Naive thymus-derived CD4-positive, alpha-beta T cell (primary cell): ENCODE measurements around the gene PRR15L. TPM values are rescaled to one million over a fixed set of nuclear protein-coding genes. Genes with fewer than 3 reads are reported as not detected.
A peak's percentile ranks its signal among the peaks of the same experiment; 100 is the strongest.

Experiments
- ATAC-seq: fragments of 150-1000 bp; cut with Tn5 transposase; 2 replicates; pipeline ENCODE4 v1.10.0; 2021; ENCODE audit warnings: mild to moderate bottlenecking, moderate library complexity
- CTCF ChIA-PET: fragments of 350-600 bp; sonication (Branson Sonifier 250); formaldehyde crosslinking; loops from one replicate; lab custom pipeline; 2021; ENCODE audit warnings: antibody characterized with exemption; lab: Charles Lee
- POLR2A ChIA-PET: fragments of 350-600 bp; sonication (Branson Sonifier 250); formaldehyde crosslinking; loops from one replicate; lab custom pipeline; 2021; ENCODE audit warnings: antibody characterized with exemption, inconsistent platforms; lab: Charles Lee
- DNase-seq, 9 donors: peaks; one replicate each; pipeline versions ENCODE4 v3.0.0 to v3.0.0-alpha.2; 2020 to 2022; ENCODE audit warnings: mixed read lengths in 1 of 9
- H3K27ac ChIP-seq: one replicate; pipeline ENCODE4 v1.7.0; 2013; ENCODE audit warnings: mild to moderate bottlenecking, low read depth, low read length, moderate library complexity
- H3K27me3 ChIP-seq, 2 donors: one replicate each; pipeline ENCODE4 v1.7.0; 2013; ENCODE audit warnings: low read length in 2 of 2, mild to moderate bottlenecking in 2 of 2, moderate library complexity in 2 of 2; ENCODE audit not compliant: control insufficient read depth in 2 of 2, insufficient read depth in 2 of 2
- H3K36me3 ChIP-seq, 3 experiments: 1 replicate in 2 of 3; 2 replicates in 1 of 3; pipeline ENCODE4 v1.7.0; 2013; ENCODE audit warnings: low read length in 3 of 3, mild to moderate bottlenecking in 3 of 3, moderate library complexity in 1 of 3; ENCODE audit not compliant: insufficient read depth in 3 of 3, control insufficient read depth in 2 of 3
- H3K4me1 ChIP-seq, 2 donors: one replicate each; pipeline ENCODE4 v1.7.0; 2013; ENCODE audit warnings: low read length in 2 of 2, mild to moderate bottlenecking in 2 of 2, moderate library complexity in 1 of 2; ENCODE audit not compliant: control insufficient read depth in 2 of 2, insufficient read depth in 2 of 2
- H3K4me3 ChIP-seq: 2 replicates; pipeline ENCODE4 v1.7.0; 2013; ENCODE audit warnings: mild to moderate bottlenecking, low read length
- H3K9me3 ChIP-seq, 3 experiments: 1 replicate in 2 of 3; 2 replicates in 1 of 3; pipeline ENCODE4 v1.7.0; 2013; ENCODE audit warnings: low read length in 3 of 3; ENCODE audit not compliant: control insufficient read depth in 2 of 3
- H3K27ac Mint-ChIP-seq, 9 donors: one replicate each; pipeline ENCODE4 v1.8.0; 2020 to 2022; ENCODE audit warnings: mixed read lengths in 9 of 9, mild to moderate bottlenecking in 8 of 9, moderate library complexity in 5 of 9, inconsistent platforms in 2 of 9
- H3K27me3 Mint-ChIP-seq, 5 donors: one replicate each; pipeline ENCODE4 v1.8.0; 2021 to 2022; ENCODE audit warnings: mixed read lengths in 5 of 5, mild to moderate bottlenecking in 1 of 5
- H3K36me3 Mint-ChIP-seq, 5 donors: one replicate each; pipeline ENCODE4 v1.8.0; 2020 to 2022; ENCODE audit warnings: mixed read lengths in 5 of 5, mild to moderate bottlenecking in 3 of 5, inconsistent platforms in 1 of 5
- H3K4me1 Mint-ChIP-seq, 7 donors: one replicate each; pipeline ENCODE4 v1.8.0; 2020 to 2022; ENCODE audit warnings: mixed read lengths in 7 of 7, mild to moderate bottlenecking in 3 of 7, inconsistent platforms in 1 of 7
- H3K4me3 Mint-ChIP-seq, 10 donors: one replicate each; pipeline ENCODE4 v1.8.0; 2020 to 2022; ENCODE audit warnings: mild to moderate bottlenecking in 10 of 10, mixed read lengths in 10 of 10, moderate library complexity in 6 of 10, inconsistent platforms in 2 of 10
- H3K9me3 Mint-ChIP-seq, 11 donors: one replicate each; pipeline ENCODE4 v1.8.0; 2020 to 2022; ENCODE audit warnings: mixed read lengths in 11 of 11, mild to moderate bottlenecking in 4 of 11, inconsistent platforms in 1 of 11, moderate library complexity in 1 of 11
- intact Hi-C, 2 donors: fragments of 100-400 bp; cut with micrococcal nuclease; formaldehyde crosslinking; loops; one replicate each; pipeline ENCODE4 v1.15.1; 2023
- polyA plus RNA-seq, 2 donors: library from polyadenylated mRNA; unstranded; fragments of 300-500 nt; fragmentation: Illumina TruSeq; gene quantifications; one replicate each; pipeline ENCODE4 v1.2.3, GENCODE V29; 2021
- total RNA-seq, 6 experiments: library from RNA in 5 of 6; stranded (reverse) in 5 of 6; gene quantifications; 1 replicate in 5 of 6; 2 replicates in 1 of 6; pipeline ENCODE4 v1.2.3 and lab custom pipeline; 2021 to 2026

PRR15L gene
- total and polyA plus RNA-seq, 7 experiments from 2014 or later, result 0.32 TPM; not detected in 6

GRCh38 chr17:47950448-47950847 is 7.2 kb downstream of the PRR15L start:
- H3K27ac ChIP-seq, result peak overlapping the region; percentile 55
- CTCF ChIA-PET, result interaction anchor here (1.0 to 11.9 kb wide), 14 partner anchors 9 to 675 kb away, joined by 3 to 126 read pairs (median 5); partner anchors contain the start of genes CDK5RAP3, HOXB9, OSBPL7 and PNPO
- peak overlapping the region in 5 of 9 donors; percentile 34 to 81 (median 76) for H3K27ac Mint-ChIP-seq

GRCh38 chr17:47949946-47950345 is 7.7 kb downstream of the PRR15L start:
- H3K27me3 Mint-ChIP-seq, result no peaks in the 10 kb centered on the region
- peak; percentile 41 for ATAC-seq
- peak overlapping the region; percentile 44 for H3K4me3 ChIP-seq
- H3K36me3 ChIP-seq, result peaks cover 0 to 33% (median 0%) of the 10 kb centered on the region in 3 experiments
- ChIA-PET POLR2A (interaction anchor here (1.8 to 3.6 kb wide), 3 partner anchors 9 to 54 kb away, joined by 8 to 26 read pairs (median 16); partner anchors contain the start of genes CDK5RAP3, PNPO and SP2), CTCF (interaction anchor here (0.6 to 11.9 kb wide), 24 partner anchors 9 to 676 kb away, joined by 3 to 126 read pairs (median 4); partner anchors contain the start of genes CDK5RAP3, HOXB9, OSBPL7 and PNPO)
- peak overlapping the region; percentile 55 for H3K27ac ChIP-seq
- H3K27ac Mint-ChIP-seq, result peak overlapping the region; percentile 57 to 86 (median 76)
- peak overlapping the region; percentile 63 to 90 (median 77) for H3K4me3 Mint-ChIP-seq
- peaks cover 0 to 18% (median 11%) of the 10 kb centered on the region in 5 donors for H3K36me3 Mint-ChIP-seq
- DNase-seq, result peak in 7 of 9 donors; percentile 20 to 40 (median 28)
- peaks cover 27 to 49% (median 42%) of the 10 kb centered on the region in 7 donors for H3K4me1 Mint-ChIP-seq
- H3K27me3 ChIP-seq, result no peaks in the 10 kb centered on the region
- intact Hi-C loops, result loop anchor here (1.0 to 10.0 kb wide), 7 partner anchors 9 to 665 kb away; partner anchors contain the start of genes PNPO (in 2 of the 2), CBX1 (in 1 of the 2), HOXB7 (in 1 of the 2) and HOXB8 (in 1 of the 2)
- H3K9me3 Mint-ChIP-seq, result no peaks in the 10 kb centered on the region
- no peaks in the 10 kb centered on the region for H3K9me3 ChIP-seq
- peaks cover 15 to 34% of the 10 kb centered on the region in 2 donors for H3K4me1 ChIP-seq

More at GRCh38 chr17:47950448-47950847, 7.2 kb downstream of the PRR15L start:
- H3K4me3 Mint-ChIP-seq, result peak overlapping the region in 2 of 10 donors; percentile 82 to 90
- Histone ChIP-seq H3K36me3 (peaks cover 0 to 31% (median 0%) of the 10 kb centered on the region in 3 experiments), H3K27me3 (no peaks in the 10 kb centered on the region), H3K4me3 (no peak overlapping the region), H3K4me1 (peaks cover 10 to 29% of the 10 kb centered on the region in 2 donors), H3K9me3 (no peaks in the 10 kb centered on the region)
- H3K9me3 Mint-ChIP-seq, result no peaks in the 10 kb centered on the region
- POLR2A ChIA-PET, result interaction anchor here (0.5 to 3.6 kb wide), 4 partner anchors 10 to 136 kb away, joined by 3 to 26 read pairs (median 12); partner anchors contain the start of genes CDK5RAP3, PNPO and SP2
- H3K36me3 Mint-ChIP-seq, result peaks cover 0 to 16% (median 7%) of the 10 kb centered on the region in 5 donors
- intact Hi-C loops, result no loop called here
- H3K27me3 Mint-ChIP-seq, result no peaks in the 10 kb centered on the region
- peaks cover 22 to 44% (median 37%) of the 10 kb centered on the region in 7 donors for H3K4me1 Mint-ChIP-seq
- ATAC-seq, result no peak
- DNase-seq, result no peak

GRCh38 chr17:47949197-47949759 is 8.4 kb downstream of the PRR15L start:
- ChIA-PET POLR2A (interaction anchor here (1.8 to 3.6 kb wide), 3 partner anchors 9 to 54 kb away, joined by 8 to 26 read pairs (median 16); partner anchors contain the start of genes CDK5RAP3, PNPO and SP2), CTCF (interaction anchor here (0.6 to 11.9 kb wide), 28 partner anchors 8 to 677 kb away, joined by 3 to 126 read pairs (median 4); partner anchors contain the start of genes CDK5RAP3, HOXB9, OSBPL7 and PNPO)
- no peaks in the 10 kb centered on the region for H3K27me3 ChIP-seq
- no peaks in the 10 kb centered on the region for H3K27me3 Mint-ChIP-seq
- ATAC-seq (peak; percentile 82), DNase-seq (peak; percentile 47 to 87 (median 62))
- peaks cover 0 to 19% (median 9%) of the 10 kb centered on the region in 5 donors for H3K36me3 Mint-ChIP-seq
- peak overlapping the region; percentile 55 for H3K27ac ChIP-seq
- H3K36me3 ChIP-seq, result peaks cover 0 to 32% (median 0%) of the 10 kb centered on the region in 3 experiments
- no peaks in the 10 kb centered on the region for H3K9me3 ChIP-seq
- H3K27ac Mint-ChIP-seq, result peak overlapping the region; percentile 57 to 86 (median 76)
- H3K4me3 ChIP-seq, result peak overlapping the region; percentile 44
- H3K4me3 Mint-ChIP-seq, result peak overlapping the region; percentile 63 to 90 (median 77)
- intact Hi-C loops, result loop anchor here (1.0 to 10.0 kb wide), 7 partner anchors 8 to 666 kb away; partner anchors contain the start of genes PNPO (in 2 of the 2), CBX1 (in 1 of the 2), HOXB7 (in 1 of the 2) and HOXB8 (in 1 of the 2)
- H3K4me1 Mint-ChIP-seq, result peaks cover 30 to 56% (median 49%) of the 10 kb centered on the region in 7 donors
- H3K9me3 Mint-ChIP-seq, result no peaks in the 10 kb centered on the region
- H3K4me1 ChIP-seq, result peaks cover 22 to 40% of the 10 kb centered on the region in 2 donors

- no peaks in the 10 kb centered on the region for H3K9me3 Mint-ChIP-seq
- H3K27me3 Mint-ChIP-seq, result no peaks in the 10 kb centered on the region
- Histone ChIP-seq H3K4me1 (peaks cover 22 to 40% of the 10 kb centered on the region in 2 donors), H3K36me3 (peaks cover 0 to 28% (median 0%) of the 10 kb centered on the region in 3 experiments), H3K9me3 (no peaks in the 10 kb centered on the region), H3K27ac (no peak overlapping the region), H3K4me3 (no peak overlapping the region), H3K27me3 (no peaks in the 10 kb centered on the region)
- peaks cover 31 to 59% (median 54%) of the 10 kb centered on the region in 7 donors for H3K4me1 Mint-ChIP-seq
- ATAC-seq (no peak), DNase-seq (peak in 1 of 9 donors; percentile 5)
- H3K4me3 Mint-ChIP-seq, result peak overlapping the region in 9 of 10 donors; percentile 63 to 90 (median 76)
- H3K27ac Mint-ChIP-seq, result peak overlapping the region in 8 of 9 donors; percentile 57 to 86 (median 78)
- CTCF ChIA-PET, result interaction anchor here (0.7 to 11.9 kb wide), 15 partner anchors 8 to 108 kb away, joined by 3 to 126 read pairs (median 4); partner anchors contain the start of genes CDK5RAP3, PNPO and SCRN2
- H3K36me3 Mint-ChIP-seq, result peaks cover 0 to 18% (median 9%) of the 10 kb centered on the region in 5 donors
- POLR2A ChIA-PET, result interaction anchor here (1.8 to 3.6 kb wide), 3 partner anchors 8 to 53 kb away, joined by 8 to 26 read pairs (median 16); partner anchors contain the start of genes CDK5RAP3, PNPO and SP2
- intact Hi-C loops, result loop anchor here (1.0 to 10.0 kb wide), 7 partner anchors 7 to 666 kb away; partner anchors contain the start of genes PNPO (in 2 of the 2), CBX1 (in 1 of the 2), HOXB7 (in 1 of the 2) and HOXB8 (in 1 of the 2)
These were observed 8.9 kb downstream of the PRR15L start for GRCh38 chr17:47948706-47949196.

GRCh38 chr17:47946929-47947397 is 10.7 kb downstream of the PRR15L start:
- H3K36me3 Mint-ChIP-seq, result peaks cover 0 to 18% (median 9%) of the 10 kb centered on the region in 5 donors
- peak; percentile 29 to 68 (median 45) for DNase-seq
- no peak overlapping the region for H3K4me3 ChIP-seq
- peaks cover 0 to 28% (median 0%) of the 10 kb centered on the region in 3 experiments for H3K36me3 ChIP-seq
- no peaks in the 10 kb centered on the region for H3K9me3 ChIP-seq
- peak overlapping the region in 7 of 9 donors; percentile 48 to 90 (median 72) for H3K27ac Mint-ChIP-seq
- H3K27me3 ChIP-seq, result no peaks in the 10 kb centered on the region
- intact Hi-C loops, result loop anchor here in 1 of 2 donors (2.0 to 10.0 kb wide), 3 partner anchors 104 to 668 kb away; partner anchors contain the start of genes CBX1, HOXB7, HOXB8 and SNX11
- H3K4me1 ChIP-seq, result peaks cover 28 to 46% of the 10 kb centered on the region in 2 donors
- H3K27ac ChIP-seq, result no peak overlapping the region
- no peaks in the 10 kb centered on the region for H3K9me3 Mint-ChIP-seq
- peak overlapping the region in 8 of 10 donors; percentile 2 to 80 (median 26) for H3K4me3 Mint-ChIP-seq
- peak; percentile 88 for ATAC-seq
- POLR2A ChIA-PET, result interaction anchor here (1.1 kb wide), 2 partner anchors 21 to 24 kb away, joined by 3 to 5 read pairs; partner anchors contain the start of gene CDK5RAP3
- H3K27me3 Mint-ChIP-seq, result no peaks in the 10 kb centered on the region
- CTCF ChIA-PET, result interaction anchor here (0.6 to 11.9 kb wide), 12 partner anchors 8 to 578 kb away, joined by 3 to 126 read pairs (median 4); partner anchors contain the start of gene CDK5RAP3
- peaks cover 41 to 74% (median 66%) of the 10 kb centered on the region in 7 donors for H3K4me1 Mint-ChIP-seq
